ENCODE results near the gene HUNK. TPM values are rescaled to one million over a fixed set of nuclear protein-coding genes. Genes with fewer than 3 reads are reported as not detected.

The HUNK gene
- total RNA-seq, 2 donors from 2014 or later = 5.8 to 8.4 TPM

DNA sequence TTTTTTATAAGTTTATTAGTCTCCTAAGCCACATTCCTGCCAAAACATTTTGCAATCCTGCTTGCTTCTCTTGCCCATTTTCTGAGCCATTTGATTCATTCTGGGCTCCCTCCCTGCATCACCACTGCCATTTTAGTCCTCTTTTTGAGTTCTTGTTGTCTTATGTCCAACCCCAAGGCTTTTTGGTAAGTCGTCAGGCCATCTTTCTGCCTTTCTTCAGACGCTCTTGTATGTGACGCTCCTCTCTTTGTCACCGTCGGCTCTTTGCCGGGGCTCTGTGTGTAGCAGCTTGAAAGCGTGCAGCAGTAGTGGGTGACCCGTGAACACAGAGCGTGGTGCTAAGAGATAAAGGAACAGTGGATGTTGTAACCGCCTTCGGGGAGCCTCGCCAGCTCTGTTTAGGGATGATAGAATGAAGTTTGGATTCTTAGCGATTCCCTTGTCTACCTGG lies 14.6 kb downstream of the HUNK start:
- H3K9ac ChIP-seq (ENCODE audit: extremely low read depth, low read length, poor library complexity, severe bottlenecking) = no peak overlapping the region
- no peak overlapping the region for H3K27ac ChIP-seq (ENCODE audit: low read depth, low read length)
- H3K36me3 ChIP-seq (ENCODE audit: control insufficient read depth, insufficient read depth, low read length) = no peaks in the 10 kb centered on the region
- no peak overlapping the region for H3K4me3 Mint-ChIP-seq
- H3K4me1 Mint-ChIP-seq = peaks cover 4% of the 10 kb centered on the region
- DNase-seq = no peak
- peaks cover 2% of the 10 kb centered on the region for H3K9me3 Mint-ChIP-seq
- H3K27me3 Mint-ChIP-seq (ENCODE audit: insufficient read depth) = no peaks in the 10 kb centered on the region
- H3K4me3 ChIP-seq (ENCODE audit: low read length) = no peak overlapping the region
- H3K36me3 Mint-ChIP-seq (ENCODE audit: low read depth) = no peaks in the 10 kb centered on the region
- 86 to 91% methylated on average over 13 of the region's 13 CpGs for WGBS, 2 experiments (ENCODE audit: insufficient coverage in 1 of 2, insufficient read length in 1 of 2)
- H3K27me3 ChIP-seq (ENCODE audit: control insufficient read depth, insufficient read depth, low read length, poor library complexity, severe bottlenecking) = no peaks in the 10 kb centered on the region
- no peaks in the 10 kb centered on the region for H3K9me3 ChIP-seq (ENCODE audit: control insufficient read depth, low read length)
- no peak overlapping the region for H3K27ac Mint-ChIP-seq
- no peaks in the 10 kb centered on the region for H3K4me1 ChIP-seq (ENCODE audit: control insufficient read depth, insufficient read depth, low read length)
- TF ChIP-seq, protein P1, sequence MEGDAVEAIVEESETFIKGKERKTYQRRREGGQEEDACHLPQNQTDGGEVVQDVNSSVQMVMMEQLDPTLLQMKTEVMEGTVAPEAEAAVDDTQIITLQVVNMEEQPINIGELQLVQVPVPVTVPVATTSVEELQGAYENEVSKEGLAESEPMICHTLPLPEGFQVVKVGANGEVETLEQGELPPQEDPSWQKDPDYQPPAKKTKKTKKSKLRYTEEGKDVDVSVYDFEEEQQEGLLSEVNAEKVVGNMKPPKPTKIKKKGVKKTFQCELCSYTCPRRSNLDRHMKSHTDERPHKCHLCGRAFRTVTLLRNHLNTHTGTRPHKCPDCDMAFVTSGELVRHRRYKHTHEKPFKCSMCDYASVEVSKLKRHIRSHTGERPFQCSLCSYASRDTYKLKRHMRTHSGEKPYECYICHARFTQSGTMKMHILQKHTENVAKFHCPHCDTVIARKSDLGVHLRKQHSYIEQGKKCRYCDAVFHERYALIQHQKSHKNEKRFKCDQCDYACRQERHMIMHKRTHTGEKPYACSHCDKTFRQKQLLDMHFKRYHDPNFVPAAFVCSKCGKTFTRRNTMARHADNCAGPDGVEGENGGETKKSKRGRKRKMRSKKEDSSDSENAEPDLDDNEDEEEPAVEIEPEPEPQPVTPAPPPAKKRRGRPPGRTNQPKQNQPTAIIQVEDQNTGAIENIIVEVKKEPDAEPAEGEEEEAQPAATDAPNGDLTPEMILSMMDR (conservative IDR thresholded peaks at IDR 0.05) = no peak

DNA sequence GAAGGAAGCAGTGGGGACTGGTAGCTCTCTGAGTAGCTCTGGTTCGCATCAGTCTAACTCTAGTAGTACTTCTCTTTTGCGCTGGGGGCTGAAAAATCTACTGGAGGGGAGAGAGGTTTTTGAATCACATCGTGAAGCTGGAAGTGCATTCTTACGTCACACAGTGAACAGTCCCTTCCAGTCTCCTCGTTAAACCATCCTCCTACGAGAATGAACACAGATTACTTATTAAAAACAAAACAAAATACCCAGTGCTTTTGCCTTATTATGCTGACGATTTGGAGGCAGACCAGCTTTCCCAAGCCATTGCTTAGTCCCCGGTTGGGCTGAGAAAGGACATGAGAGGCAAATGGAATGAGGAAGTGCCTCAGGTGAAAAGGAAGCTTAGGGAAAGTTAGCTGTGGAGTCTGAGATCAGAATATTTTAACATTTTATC lies 16.1 kb downstream of the HUNK start:
- TF ChIP-seq, protein P1 (conservative IDR thresholded peaks at IDR 0.05) = no peak
- peaks cover 4% of the 10 kb centered on the region for H3K4me1 Mint-ChIP-seq
- no peaks in the 10 kb centered on the region for H3K27me3 ChIP-seq (ENCODE audit: control insufficient read depth, insufficient read depth, low read length, poor library complexity, severe bottlenecking)
- H3K36me3 Mint-ChIP-seq (ENCODE audit: low read depth) = no peaks in the 10 kb centered on the region
- H3K27ac Mint-ChIP-seq = peak overlapping the region; percentile 91
- H3K27ac ChIP-seq (ENCODE audit: low read depth, low read length) = peak overlapping the region; percentile 30
- no peak overlapping the region for H3K4me3 Mint-ChIP-seq
- no peaks in the 10 kb centered on the region for H3K36me3 ChIP-seq (ENCODE audit: control insufficient read depth, insufficient read depth, low read length)
- H3K4me3 ChIP-seq (ENCODE audit: low read length) = no peak overlapping the region
- H3K4me1 ChIP-seq (ENCODE audit: control insufficient read depth, insufficient read depth, low read length) = no peaks in the 10 kb centered on the region
- H3K27me3 Mint-ChIP-seq (ENCODE audit: insufficient read depth) = no peaks in the 10 kb centered on the region
- H3K9me3 ChIP-seq (ENCODE audit: control insufficient read depth, low read length) = no peaks in the 10 kb centered on the region
- H3K9me3 Mint-ChIP-seq = peaks cover 2% of the 10 kb centered on the region
- DNase-seq = peak; percentile 68
- no peak overlapping the region for H3K9ac ChIP-seq (ENCODE audit: extremely low read depth, low read length, poor library complexity, severe bottlenecking)
- WGBS, 2 experiments (ENCODE audit: insufficient coverage in 1 of 2, insufficient read length in 1 of 2) = 43 to 61% methylated on average over 4 to 8 of the region's 8 CpGs

DNA sequence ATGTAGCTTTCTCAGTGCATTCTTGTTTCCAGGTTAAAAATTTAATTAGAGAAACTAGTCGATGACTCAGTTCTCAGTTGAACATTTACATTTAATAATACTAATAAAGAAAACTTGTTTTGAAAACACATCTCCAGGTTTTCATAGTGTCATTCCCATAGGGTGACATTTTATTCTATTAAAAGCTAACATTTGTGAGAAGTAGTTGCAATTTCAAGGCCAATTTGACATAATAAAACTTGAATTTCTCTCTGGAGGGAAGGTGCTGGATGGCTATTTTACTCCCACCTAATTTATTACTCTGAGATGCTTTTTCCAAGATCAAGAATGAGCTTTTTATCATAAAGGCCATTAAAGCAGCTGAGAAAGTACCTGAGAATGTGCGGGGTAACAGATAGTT lies 16.6 kb downstream of the HUNK start:
- peaks cover 4% of the 10 kb centered on the region for H3K4me1 Mint-ChIP-seq
- H3K27ac Mint-ChIP-seq = no peak overlapping the region
- peaks cover 2% of the 10 kb centered on the region for H3K9me3 Mint-ChIP-seq
- Histone ChIP-seq H3K4me1 (ENCODE audit: control insufficient read depth, insufficient read depth, low read length) (no peaks in the 10 kb centered on the region), H3K9me3 (ENCODE audit: control insufficient read depth, low read length) (no peaks in the 10 kb centered on the region), H3K9ac (ENCODE audit: extremely low read depth, low read length, poor library complexity, severe bottlenecking) (no peak overlapping the region), H3K36me3 (ENCODE audit: control insufficient read depth, insufficient read depth, low read length) (no peaks in the 10 kb centered on the region), H3K4me3 (ENCODE audit: low read length) (no peak overlapping the region), H3K27me3 (ENCODE audit: control insufficient read depth, insufficient read depth, low read length, poor library complexity, severe bottlenecking) (no peaks in the 10 kb centered on the region), H3K27ac (ENCODE audit: low read depth, low read length) (no peak overlapping the region)
- H3K27me3 Mint-ChIP-seq (ENCODE audit: insufficient read depth) = no peaks in the 10 kb centered on the region
- WGBS, 2 experiments (ENCODE audit: insufficient coverage in 1 of 2, insufficient read length in 1 of 2) = 100% methylated on average over 2 of the region's 2 CpGs; no CpG with 5 or more reads in 1 of the 2 experiments
- no peaks in the 10 kb centered on the region for H3K36me3 Mint-ChIP-seq (ENCODE audit: low read depth)
- TF ChIP-seq, protein P1 (conservative IDR thresholded peaks at IDR 0.05) = no peak
- H3K4me3 Mint-ChIP-seq = no peak overlapping the region
- DNase-seq = no peak
